HepG2 (cell line): ENCODE results near the gene CARD9. TPM values are rescaled to one million over a fixed set of nuclear protein-coding genes. Genes with fewer than 3 reads are reported as not detected.

Experiments
- ATAC-seq: fragments of 200-7000 bp; cut with Tn5 transposase; 3 replicates; pipeline ENCODE4 v1.9.1; 2020; ENCODE audit warnings: mild to moderate bottlenecking, moderate library complexity
- BruUV-seq: library from RNA; stranded (reverse); fragments of 400-500 nt; replicated peaks from 2 replicates; lab custom pipeline; 2021; lab: Mats Ljungman, UMichigan
- CTCF ChIA-PET: fragments of 300-600 bp; formaldehyde crosslinking; extraction: SDS; loops from one replicate; lab custom pipeline; 2021; ENCODE audit warnings: low total read pairs, inconsistent platforms, low intra/inter-chr PET ratio; lab: Yijun Ruan, JAX
- POLR2A ChIA-PET: fragments of 350-600 bp; sonication (Branson Sonifier 250); formaldehyde crosslinking; loops from one replicate; lab custom pipeline; 2020; ENCODE audit warnings: antibody characterized with exemption, inconsistent platforms; lab: Yijun Ruan, JAX
- DNase-seq: peaks from one replicate; pipeline ENCODE4 v3.0.0-alpha.2; 2015; ENCODE audit warnings: low spot score
- FAIRE-seq: peaks from 3 replicates; lab custom pipeline; 2011; peaks lifted over from hg19 to GRCh38; lab: Jason Lieb, UNC
- H2AFZ ChIP-seq: one replicate; pipeline ENCODE4 v1.6.1; 2011; ENCODE audit warnings: low read length, inconsistent platforms
- H3K27ac ChIP-seq: fragments of 300-600 bp; 3 replicates; pipeline ENCODE4 v1.8.0; 2011; ENCODE audit warnings: mixed run types, mild to moderate bottlenecking, mixed read lengths, low read length, inconsistent platforms; ENCODE audit not compliant: insufficient read depth; ENCODE audit errors: extremely low read length
- H3K27me3 ChIP-seq, 2 experiments: fragments of 200-600 bp in 1 of 2; 2 replicates in 1 of 2; 3 replicates in 1 of 2; pipeline versions ENCODE4 v1.6.0 to v1.8.0; 2011; ENCODE audit warnings: low read length in 2 of 2, mild to moderate bottlenecking in 2 of 2, moderate library complexity in 2 of 2, inconsistent platforms in 1 of 2; ENCODE audit not compliant: insufficient read depth in 2 of 2, control insufficient read depth in 1 of 2
- H3K36me3 ChIP-seq, 2 experiments: fragments of 200-600 bp in 1 of 2; replicated peaks in 1 of 2; 2 replicates in 1 of 2; 3 replicates in 1 of 2; pipeline versions ENCODE4 v1.5.1 to v1.8.0; 2011; ENCODE audit warnings: low read length in 2 of 2, inconsistent platforms in 1 of 2; ENCODE audit not compliant: insufficient read depth in 2 of 2, control insufficient read depth in 1 of 2
- H3K4me1 ChIP-seq: 2 replicates; pipeline ENCODE4 v1.5.1; 2012; ENCODE audit warnings: low read length, inconsistent platforms; ENCODE audit not compliant: insufficient read depth
- H3K4me2 ChIP-seq: 2 replicates; pipeline ENCODE4 v1.6.0; 2011; ENCODE audit warnings: low read depth, low read length, inconsistent platforms
- H3K4me3 ChIP-seq, 3 experiments: fragments of 200-600 bp in 1 of 3; sonication (generic), shearing (Covaris generic) in 1 of 3; replicated peaks in 1 of 3; 2 replicates each; pipeline ENCODE4 v1.5.1; 2011 to 2016; ENCODE audit warnings: low read length in 3 of 3, inconsistent platforms in 2 of 3, low read depth in 2 of 3, mild to moderate bottlenecking in 2 of 3, control low read depth in 1 of 3, mixed read lengths in 1 of 3; ENCODE audit not compliant: insufficient read depth in 1 of 3
- H3K79me2 ChIP-seq: one replicate; pipeline ENCODE4 v1.6.1; 2011; ENCODE audit warnings: low read length, inconsistent platforms; ENCODE audit not compliant: insufficient read depth
- H3K9ac ChIP-seq: 2 replicates; pipeline ENCODE4 v1.6.0; 2011; ENCODE audit warnings: mild to moderate bottlenecking, low read depth, low read length, inconsistent platforms; ENCODE audit not compliant: insufficient read depth
- H3K9me3 ChIP-seq: 2 replicates; pipeline ENCODE4 v1.5.1; 2012; ENCODE audit warnings: mild to moderate bottlenecking, low read length
- H4K20me1 ChIP-seq: 2 replicates; pipeline ENCODE4 v1.6.0; 2011; ENCODE audit warnings: inconsistent platforms, mild to moderate bottlenecking, low read length, moderate library complexity; ENCODE audit not compliant: insufficient read depth
- CSRNP2 ChIP-seq: sonication (generic); formaldehyde crosslinking; conservative IDR thresholded peaks from 2 replicates; pipeline ENCODE4 v1.8.0; 2022; ENCODE audit warnings: low read depth, missing genetic modification reagents
- GABPA ChIP-seq, 2 experiments: IDR thresholded peaks; 2 replicates each; pipeline ENCODE4 v1.6.1; 2011 to 2016; ENCODE audit warnings: low read depth in 2 of 2, low read length in 1 of 2, missing biosample characterization in 1 of 2, missing genetic modification characterization in 1 of 2
- GPN1 ChIP-seq: sonication (generic); formaldehyde crosslinking; IDR thresholded peaks from 2 replicates; pipeline ENCODE4 v1.5.1; 2020; ENCODE audit warnings: missing genetic modification reagents, borderline replicate concordance
- SMC3 ChIP-seq: IDR thresholded peaks from 2 replicates; pipeline ENCODE4 v1.6.1; 2011; ENCODE audit warnings: low read length, improper control_type of control experiment
- TCF7 ChIP-seq: sonication (generic); IDR thresholded peaks from 2 replicates; pipeline ENCODE4 v1.6.1; 2016; ENCODE audit warnings: antibody characterized with exemption, low read depth
- YY1 ChIP-seq: IDR thresholded peaks from 2 replicates; pipeline ENCODE4 v1.6.1; 2011; ENCODE audit warnings: low read length, low read depth, moderate library complexity, mild to moderate bottlenecking; ENCODE audit not compliant: insufficient read depth, insufficient replicate concordance
- ZBTB3 ChIP-seq: sonication (generic); formaldehyde crosslinking; IDR thresholded peaks from 2 replicates; pipeline ENCODE4 v1.4.0; 2020; ENCODE audit warnings: low read depth, mild to moderate bottlenecking, moderate library complexity, missing genetic modification reagents, borderline replicate concordance
- ZFX ChIP-seq: sonication (generic); formaldehyde crosslinking; IDR thresholded peaks from 2 replicates; pipeline ENCODE4 v1.4.0; 2020; ENCODE audit warnings: mild to moderate bottlenecking, low read depth, missing genetic modification reagents, moderate library complexity
- ZNF30 ChIP-seq: sonication (generic); formaldehyde crosslinking; IDR thresholded peaks from 2 replicates; pipeline ENCODE4 v1.5.0; 2020; ENCODE audit warnings: mild to moderate bottlenecking, missing genetic modification reagents
- ZNF451 ChIP-seq: sonication (generic); formaldehyde crosslinking; IDR thresholded peaks from 2 replicates; pipeline ENCODE4 v1.5.0; 2020; ENCODE audit warnings: mild to moderate bottlenecking, missing genetic modification reagents
- ZNF710 ChIP-seq: sonication (generic); formaldehyde crosslinking; IDR thresholded peaks from 2 replicates; pipeline ENCODE4 v1.5.0; 2020; ENCODE audit warnings: mild to moderate bottlenecking, missing genetic modification reagents, borderline replicate concordance
- WGBS: methylation state at CpG from one replicate; pipeline ENCODE4 v1.1.6; 2017; ENCODE audit warnings: low lambda C conversion rate; 5-methylcytosine and 5-hydroxymethylcytosine counted together
- in situ Hi-C: cut with HindIII; loops from 2 replicates; pipeline ENCODE4 v1.10.0; 2017; ENCODE audit warnings: low pct_unique_long_range_greater_than_20kb; ENCODE audit not compliant: extremely low pct_ligation_motif_present
- intact Hi-C: fragments of 100-400 bp; cut with micrococcal nuclease; formaldehyde crosslinking; loops from one replicate; pipeline ENCODE4 v1.10.0; 2022; ENCODE audit not compliant: unreplicated experiment
- polyA plus RNA-seq, 8 experiments: library from polyadenylated mRNA; depleted of rRNA in 3 of 8; stranded (reverse) in 7 of 8; unstranded in 1 of 8; fragments of >200 nt; fragmentation: Illumina TruSeq in 4 of 8; extraction: Trizol in 4 of 8; gene quantifications; 2 replicates each; pipeline versions ENCODE4 v1.2.1 to v1.2.3, GENCODE V29; 2011 to 2016; ENCODE audit warnings: low read depth in 4 of 8, missing spikeins in 1 of 8, mixed read lengths in 1 of 8; ENCODE audit not compliant: insufficient read depth in 1 of 8
- total RNA-seq, 5 experiments: library from RNA; depleted of rRNA; stranded (reverse); fragments of >200 nt; fragmentation: Illumina TruSeq; extraction: Trizol; gene quantifications; 2 replicates each; pipeline ENCODE4 v1.2.3, GENCODE V29; 2016; ENCODE audit warnings: low read depth in 1 of 5
- TF ChIP-seq, protein P1 (sequence below): sonication (generic); formaldehyde crosslinking; IDR thresholded peaks from 2 replicates; pipeline ENCODE4 v1.5.1; 2020; ENCODE audit warnings: mild to moderate bottlenecking, missing genetic modification reagents

Gene CARD9
- total and polyA plus RNA-seq, 2 of the 13 experiments (the other 11 are each of a cell fraction or from before 2014, with no cell fraction given) = 3.3 to 7.4 TPM

GRCh38 chr9:136416427-136416826 lies 43.0 kb upstream of the CARD9 start:
- no TSS peak for BruUV-seq
- no peak for DNase-seq
- in situ Hi-C loops = no loop called here

GRCh38 chr9:136412962-136413361 lies 39.5 kb upstream of the CARD9 start:
- ChIA-PET POLR2A (no interaction called here), CTCF (no interaction called here)
- no peak overlapping the region for H2AFZ ChIP-seq
- intact Hi-C loops = no loop called here
- H3K36me3 ChIP-seq = peaks cover 28 to 49% of the 10 kb centered on the region in 2 experiments
- in situ Hi-C loops = no loop called here
- H3K9me3 ChIP-seq = no peaks in the 10 kb centered on the region
- FAIRE-seq (no peak), ATAC-seq (no peak), DNase-seq (no peak)
- H3K4me3 ChIP-seq = no peak overlapping the region
- H3K9ac ChIP-seq = no peak overlapping the region
- peaks cover 49% of the 10 kb centered on the region for H3K79me2 ChIP-seq
- H3K27ac ChIP-seq = no peak overlapping the region
- H3K4me1 ChIP-seq = peaks cover 36% of the 10 kb centered on the region
- no TSS peak for BruUV-seq
- H4K20me1 ChIP-seq = peaks cover 8% of the 10 kb centered on the region
- H3K27me3 ChIP-seq = no peaks in the 10 kb centered on the region; a peak in 1 of 5 replicates
- H3K4me2 ChIP-seq = no peak overlapping the region
- 97% methylated on average over 9 of the region's 9 CpGs for WGBS
- no peak for TF ChIP-seq ZNF710 (CRISPR knock-in tag)
- no peak for TF ChIP-seq CSRNP2 (CRISPR knock-in tag)
- TF ChIP-seq ZFX (CRISPR knock-in tag) = no peak
- TF ChIP-seq ZNF451 = no peak
- TF ChIP-seq GABPA (IDR thresholded peaks at IDR 0.05; ENCODE audit: low read depth, low read length) = no peak
- TF ChIP-seq GABPA (CRISPR knock-in tag; IDR thresholded peaks at IDR 0.05; ENCODE audit: low read depth) = no peak
- TF ChIP-seq YY1 = no peak

More at GRCh38 chr9:136416427-136416826, 43.0 kb upstream of the CARD9 start:
- Histone ChIP-seq H3K4me1 (peaks cover 15% of the 10 kb centered on the region), H2AFZ (no peak overlapping the region), H3K36me3 (peaks cover 40 to 72% of the 10 kb centered on the region in 2 experiments), H3K4me3 (no peak overlapping the region), H3K27ac (no peak overlapping the region), H3K4me2 (no peak overlapping the region), H3K79me2 (peaks cover 23% of the 10 kb centered on the region), H3K9ac (no peak overlapping the region), H4K20me1 (peaks cover 6% of the 10 kb centered on the region), H3K9me3 (no peaks in the 10 kb centered on the region), H3K27me3 (no peaks in the 10 kb centered on the region; a peak in 1 of 5 replicates)
- CTCF ChIA-PET = no interaction called here
- POLR2A ChIA-PET = no interaction called here
- TF ChIP-seq SMC3 = no peak
- no peak for TF ChIP-seq ZNF30 (CRISPR knock-in tag)
- no peak for TF ChIP-seq TCF7
- TF ChIP-seq, protein P1, sequence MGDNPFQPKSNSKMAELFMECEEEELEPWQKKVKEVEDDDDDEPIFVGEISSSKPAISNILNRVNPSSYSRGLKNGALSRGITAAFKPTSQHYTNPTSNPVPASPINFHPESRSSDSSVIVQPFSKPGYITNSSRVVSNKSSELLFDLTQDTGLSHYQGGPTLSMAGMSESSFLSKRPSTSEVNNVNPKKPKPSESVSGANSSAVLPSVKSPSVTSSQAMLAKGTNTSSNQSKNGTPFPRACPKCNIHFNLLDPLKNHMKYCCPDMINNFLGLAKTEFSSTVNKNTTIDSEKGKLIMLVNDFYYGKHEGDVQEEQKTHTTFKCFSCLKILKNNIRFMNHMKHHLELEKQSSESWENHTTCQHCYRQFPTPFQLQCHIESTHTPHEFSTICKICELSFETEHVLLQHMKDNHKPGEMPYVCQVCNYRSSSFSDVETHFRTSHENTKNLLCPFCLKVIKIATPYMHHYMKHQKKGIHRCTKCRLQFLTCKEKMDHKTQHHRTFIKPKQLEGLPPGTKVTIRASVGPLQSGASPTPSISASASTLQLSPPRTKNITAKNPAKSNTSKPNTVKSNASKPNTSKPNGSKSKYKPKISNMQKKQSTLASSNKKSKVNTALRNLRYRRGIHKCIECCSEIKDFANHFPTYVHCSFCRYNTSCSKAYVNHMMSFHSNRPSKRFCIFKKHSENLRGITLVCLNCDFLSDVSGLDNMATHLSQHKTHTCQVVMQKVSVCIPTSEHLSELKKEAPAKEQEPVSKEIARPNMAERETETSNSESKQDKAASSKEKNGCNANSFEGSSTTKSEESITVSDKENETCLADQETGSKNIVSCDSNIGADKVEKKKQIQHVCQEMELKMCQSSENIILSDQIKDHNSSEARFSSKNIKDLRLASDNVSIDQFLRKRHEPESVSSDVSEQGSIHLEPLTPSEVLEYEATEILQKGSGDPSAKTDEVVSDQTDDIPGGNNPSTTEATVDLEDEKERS (CRISPR knock-in tag) = no peak
- no peak for TF ChIP-seq GPN1 (CRISPR knock-in tag)
- no peak for TF ChIP-seq ZBTB3 (CRISPR knock-in tag)
- ATAC-seq (no peak), FAIRE-seq (no peak)
- 99% methylated on average over 8 of the region's 8 CpGs for WGBS
- intact Hi-C loops = no loop called here
